22Rv1 (cell line): ENCODE results near the gene PPP2R5A.

Experiments
- ZFX ChIP-seq: fragments of 450-650 bp; IDR thresholded peaks from 2 replicates; pipeline ENCODE4 v1.6.1; 2017; ENCODE audit warnings: antibody characterized with exemption, borderline replicate concordance
- TF ChIP-seq, protein P1 (sequence below): fragments of 450-650 bp; IDR thresholded peaks from 2 replicates; pipeline ENCODE4 v1.5.1; 2017; ENCODE audit warnings: mild to moderate bottlenecking

DNA sequence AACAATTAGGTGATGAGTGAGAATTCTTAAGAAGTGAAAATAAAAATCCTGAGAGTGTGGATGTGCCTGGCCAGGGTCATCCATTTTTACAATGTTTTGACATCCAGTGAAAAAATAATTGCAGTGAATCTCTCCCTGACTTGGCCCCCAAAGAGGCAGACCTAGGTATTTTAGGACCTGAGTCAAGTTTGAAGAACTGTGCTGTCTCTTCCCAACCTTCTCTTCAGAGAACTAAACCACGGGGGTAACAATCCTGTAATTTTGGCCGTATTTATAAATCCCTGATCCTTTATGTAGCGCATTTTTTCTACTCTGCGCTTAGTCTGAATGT is 43.3 kb upstream of the PPP2R5A start:
- TF ChIP-seq, protein P1, sequence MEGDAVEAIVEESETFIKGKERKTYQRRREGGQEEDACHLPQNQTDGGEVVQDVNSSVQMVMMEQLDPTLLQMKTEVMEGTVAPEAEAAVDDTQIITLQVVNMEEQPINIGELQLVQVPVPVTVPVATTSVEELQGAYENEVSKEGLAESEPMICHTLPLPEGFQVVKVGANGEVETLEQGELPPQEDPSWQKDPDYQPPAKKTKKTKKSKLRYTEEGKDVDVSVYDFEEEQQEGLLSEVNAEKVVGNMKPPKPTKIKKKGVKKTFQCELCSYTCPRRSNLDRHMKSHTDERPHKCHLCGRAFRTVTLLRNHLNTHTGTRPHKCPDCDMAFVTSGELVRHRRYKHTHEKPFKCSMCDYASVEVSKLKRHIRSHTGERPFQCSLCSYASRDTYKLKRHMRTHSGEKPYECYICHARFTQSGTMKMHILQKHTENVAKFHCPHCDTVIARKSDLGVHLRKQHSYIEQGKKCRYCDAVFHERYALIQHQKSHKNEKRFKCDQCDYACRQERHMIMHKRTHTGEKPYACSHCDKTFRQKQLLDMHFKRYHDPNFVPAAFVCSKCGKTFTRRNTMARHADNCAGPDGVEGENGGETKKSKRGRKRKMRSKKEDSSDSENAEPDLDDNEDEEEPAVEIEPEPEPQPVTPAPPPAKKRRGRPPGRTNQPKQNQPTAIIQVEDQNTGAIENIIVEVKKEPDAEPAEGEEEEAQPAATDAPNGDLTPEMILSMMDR, result no peak
- no peak for TF ChIP-seq ZFX
